Activated CD8-positive, alpha-beta memory T cell treated with anti-CD3 and anti-CD28 coated beads for 36 hours (primary cell): ENCODE data around the gene MAP3K13. TPM values are rescaled to one million over a fixed set of nuclear protein-coding genes. Genes with fewer than 3 reads are reported as not detected.
"Not testable (repeated sequence)": the region's sequence is repeated elsewhere in the genome, so short reads cannot be mapped to it uniquely, and the experiment has no call there.

Experiments used
- CTCF ChIA-PET: fragments of 350-600 bp; sonication (Branson Sonifier 250); formaldehyde crosslinking; loops from one replicate; lab custom pipeline; 2021; ENCODE audit warnings: antibody characterized with exemption; lab: Charles Lee
- POLR2A ChIA-PET: fragments of 350-600 bp; sonication (Branson Sonifier 250); formaldehyde crosslinking; loops from one replicate; lab custom pipeline; 2021; ENCODE audit warnings: antibody characterized with exemption; lab: Charles Lee
- total RNA-seq, 2 experiments: library from RNA; stranded (reverse); gene quantifications; one replicate each; pipeline ENCODE4 v1.2.3, GENCODE V29; 2021

The MAP3K13 gene
- total RNA-seq, 2 experiments from 2014 or later: 13.1 to 15.7 TPM

DNA sequence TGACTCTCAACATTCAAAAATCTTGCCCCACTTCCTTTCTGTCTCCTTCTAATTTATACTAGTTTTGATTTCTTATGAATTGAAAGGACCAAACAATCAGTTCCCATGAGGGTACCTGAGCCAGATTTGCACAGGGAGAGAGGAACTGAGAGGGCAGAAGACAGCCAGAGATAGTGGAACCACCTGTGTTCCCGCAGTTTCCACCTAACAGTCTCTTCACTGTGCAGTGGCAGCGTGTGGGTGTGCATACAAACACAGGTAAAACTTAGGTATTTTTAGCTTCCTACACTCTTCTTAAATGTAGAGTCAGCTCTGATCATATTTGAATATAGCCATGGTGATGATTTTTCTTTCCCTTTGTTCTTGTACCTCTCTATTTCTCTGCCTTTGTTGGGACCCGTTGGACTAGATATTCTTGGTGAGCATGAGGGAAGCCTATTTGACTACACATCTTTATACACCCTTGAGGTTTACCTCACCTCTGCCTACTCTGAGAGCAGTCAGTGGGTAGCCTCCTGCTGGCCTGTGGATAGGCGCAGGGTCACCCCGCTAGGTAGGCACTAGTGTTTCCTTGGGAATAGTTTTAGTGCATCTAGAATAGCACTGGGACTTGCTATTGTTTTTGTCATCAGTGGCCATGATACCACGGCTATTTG is 58.8 kb downstream of the MAP3K13 start:
- CTCF ChIA-PET: no interaction called here
- POLR2A ChIA-PET: no interaction called here

DNA sequence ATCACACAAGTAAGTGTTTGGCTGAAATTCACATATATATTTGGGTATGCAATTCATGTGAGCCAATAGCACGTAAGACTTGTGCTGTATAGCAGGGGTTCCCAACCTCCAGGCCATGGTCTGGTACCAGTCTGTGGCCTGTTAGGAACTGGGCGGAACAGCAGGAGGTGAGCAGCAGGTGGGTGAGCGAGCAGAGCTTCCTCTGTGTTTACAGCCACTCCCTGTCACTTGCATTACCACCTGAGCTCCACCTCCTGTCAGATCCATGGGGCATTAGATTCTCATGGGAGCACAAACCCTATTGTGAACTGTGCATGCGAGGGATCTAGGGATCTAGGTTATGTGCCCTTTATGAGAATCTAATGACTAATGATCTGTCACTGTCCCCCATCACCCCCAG is 59.7 kb downstream of the MAP3K13 start:
- ChIA-PET POLR2A (no interaction called here), CTCF (no interaction called here)

DNA sequence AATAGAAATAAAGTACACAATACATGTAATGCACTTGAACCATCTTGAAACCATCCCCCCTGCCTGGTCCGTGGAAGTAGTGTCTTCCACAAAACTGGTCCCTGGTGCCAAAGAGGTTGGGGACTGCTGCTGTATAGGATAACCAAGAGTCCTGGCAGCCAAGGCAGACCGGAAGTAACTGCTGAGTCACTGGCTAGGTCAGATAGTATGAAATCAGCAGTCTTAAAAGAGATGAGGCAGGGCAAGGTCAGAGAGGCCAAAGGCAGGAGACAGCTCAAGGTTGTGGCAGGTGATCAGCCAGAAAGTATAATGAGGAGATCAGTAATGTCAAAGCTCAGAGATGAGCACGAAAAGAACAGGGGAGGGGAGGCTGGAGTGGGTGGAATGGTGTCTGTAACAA is 60.2 kb downstream of the MAP3K13 start:
- ChIA-PET POLR2A (no interaction called here), CTCF (no interaction called here)

DNA sequence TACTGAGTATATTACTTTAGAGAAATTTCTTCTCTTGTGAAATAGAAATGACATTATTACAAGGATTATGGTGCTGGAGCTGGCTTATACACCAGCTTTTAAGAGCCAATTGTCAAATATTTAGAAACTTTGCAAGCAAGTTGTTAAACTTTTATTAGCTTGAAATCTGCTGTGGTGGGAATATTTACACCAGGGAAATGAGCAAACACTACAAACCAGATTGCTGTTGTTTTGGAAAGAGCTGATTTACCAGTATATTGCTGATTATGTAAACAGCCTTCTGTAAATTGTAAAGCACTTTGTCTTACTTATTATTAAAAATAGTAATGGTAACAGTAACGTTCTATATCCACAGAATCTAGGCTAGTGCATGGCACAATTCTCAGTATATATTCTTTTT is 61.5 kb downstream of the MAP3K13 start:
- ChIA-PET CTCF (no interaction called here), POLR2A (no interaction called here)

DNA sequence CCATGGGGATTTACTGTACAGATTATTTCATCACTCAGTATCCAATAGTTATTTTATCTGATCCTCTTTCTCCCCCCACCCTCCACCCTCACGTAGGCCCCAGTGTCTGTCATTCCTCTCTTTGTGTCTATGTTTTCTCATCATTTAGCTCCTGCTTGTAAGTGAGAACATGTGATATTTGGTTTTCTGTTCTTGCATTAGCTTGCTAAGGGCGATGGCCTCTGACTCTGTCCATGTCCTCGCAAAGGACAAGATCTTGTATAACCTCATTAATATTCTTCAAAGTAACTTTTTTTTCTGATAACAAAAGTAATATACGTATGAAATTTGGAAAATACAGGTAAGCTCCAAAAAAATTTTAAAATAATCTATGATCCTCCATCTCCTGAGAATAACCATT is 67.4 kb downstream of the MAP3K13 start:
- ChIA-PET POLR2A (no interaction called here), CTCF (no interaction called here)

DNA sequence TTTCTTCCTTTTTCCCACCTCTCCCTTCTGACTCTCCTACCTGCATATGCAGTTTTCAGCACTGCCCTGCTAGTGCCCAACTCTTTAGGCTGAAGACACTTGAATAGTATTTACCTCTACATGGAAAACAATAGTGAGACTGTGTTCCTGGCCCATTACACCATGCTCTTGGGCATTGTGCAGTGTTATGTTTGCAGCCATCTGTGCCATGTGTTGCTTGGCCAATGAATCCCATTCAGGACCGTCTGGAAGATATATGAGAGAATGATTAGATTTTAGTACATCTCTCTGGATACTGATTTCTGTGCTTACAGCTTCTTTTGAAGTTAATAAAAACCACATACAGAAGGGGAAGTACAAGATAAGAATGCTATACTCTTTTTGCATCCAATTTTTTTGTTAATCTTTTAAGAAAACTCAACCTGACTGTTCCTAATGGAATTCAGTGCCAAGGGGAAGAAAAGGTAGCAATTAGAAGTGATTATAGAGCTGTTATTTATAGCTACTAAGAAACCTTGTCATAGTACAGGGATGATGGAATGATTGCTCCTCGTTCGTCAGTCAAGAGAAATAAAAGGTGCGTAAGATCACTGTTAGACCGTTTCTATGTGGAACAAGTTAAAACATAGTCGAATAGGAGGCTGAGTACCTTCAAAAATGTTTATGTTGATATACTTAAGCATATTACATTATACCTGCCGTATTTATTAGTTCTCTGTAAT is 77.0 kb downstream of the MAP3K13 start:
- ChIA-PET CTCF (no interaction called here), POLR2A (no interaction called here)

DNA sequence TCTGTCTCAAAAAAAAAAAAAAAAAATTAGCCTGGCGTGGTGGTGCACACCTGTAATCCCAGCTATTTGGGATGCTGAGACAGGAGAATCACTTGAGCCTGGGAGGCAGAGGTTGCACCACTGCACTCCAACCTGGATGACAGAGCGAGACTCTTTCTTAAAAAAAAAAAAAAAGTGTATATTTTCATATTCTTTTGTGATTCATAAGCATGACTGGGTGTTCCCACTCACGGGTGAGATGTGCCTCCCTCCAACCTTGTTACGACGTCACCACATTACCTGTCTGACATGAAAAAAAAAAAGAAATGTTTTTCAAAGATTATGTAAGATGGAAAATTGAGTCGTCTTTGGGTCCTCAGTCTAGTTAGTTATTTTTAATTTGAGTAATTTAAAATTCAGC is 79.1 kb downstream of the MAP3K13 start:
- ChIA-PET CTCF (no interaction called here), POLR2A (no interaction called here)

DNA sequence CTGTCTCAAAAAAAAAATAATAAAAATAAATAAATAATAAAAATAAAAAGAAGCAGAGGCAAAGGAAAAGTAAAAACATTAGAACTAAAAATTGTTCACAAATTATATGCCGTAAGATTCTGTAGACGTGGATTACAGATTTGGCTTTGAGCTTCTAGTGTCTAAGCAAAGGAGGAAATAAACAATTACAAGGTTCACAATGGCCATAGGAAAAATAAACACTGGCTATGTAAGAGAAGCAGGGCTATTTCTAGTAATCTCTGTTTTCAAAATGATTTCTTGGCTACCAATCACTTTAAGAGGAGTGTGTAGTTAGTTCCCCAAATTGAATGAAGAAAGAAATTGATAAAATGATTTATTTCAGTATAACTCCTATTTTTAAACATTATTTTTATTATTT is 81.4 kb downstream of the MAP3K13 start:
- CTCF ChIA-PET: no interaction called here
- POLR2A ChIA-PET: no interaction called here

DNA sequence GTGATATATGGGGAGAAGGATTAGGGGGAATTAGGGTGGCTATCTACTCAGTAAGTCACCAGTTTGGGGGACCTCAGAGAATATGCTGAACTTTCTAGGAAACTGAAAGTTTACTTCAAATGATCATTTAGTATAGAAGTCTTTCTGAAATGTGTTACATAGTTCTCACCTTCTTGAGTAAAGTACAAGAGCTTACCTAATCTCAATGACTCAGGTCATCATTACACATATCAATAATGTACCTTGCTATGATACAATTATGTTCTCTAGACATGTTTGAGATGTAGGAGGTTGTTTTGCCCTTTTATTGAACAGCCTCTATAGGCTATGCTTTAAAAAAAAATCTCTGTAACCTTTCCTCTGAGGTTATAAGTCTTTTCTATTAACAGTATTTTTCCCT is 85.2 kb downstream of the MAP3K13 start:
- ChIA-PET POLR2A (no interaction called here), CTCF (no interaction called here)

DNA sequence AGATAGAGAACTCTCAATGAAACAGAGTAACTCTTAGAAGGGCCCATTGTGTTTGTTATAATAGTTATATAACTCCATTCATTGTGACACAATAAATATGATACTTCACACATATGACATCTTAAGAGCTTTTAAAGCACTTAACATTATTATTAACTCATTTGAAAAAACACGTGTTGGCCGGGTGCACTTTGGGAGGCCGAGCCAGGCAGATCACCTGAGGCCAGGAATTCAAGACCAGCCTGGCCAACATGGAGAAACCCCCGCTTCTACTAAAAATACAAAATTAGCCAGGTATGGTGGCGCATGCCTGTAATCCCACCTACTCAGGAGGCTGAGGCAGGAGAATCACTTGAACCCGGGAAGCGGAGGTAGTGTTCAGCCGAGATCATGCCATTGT is 88.5 kb downstream of the MAP3K13 start:
- CTCF ChIA-PET, POLR2A ChIA-PET: not testable (repeated sequence)

DNA sequence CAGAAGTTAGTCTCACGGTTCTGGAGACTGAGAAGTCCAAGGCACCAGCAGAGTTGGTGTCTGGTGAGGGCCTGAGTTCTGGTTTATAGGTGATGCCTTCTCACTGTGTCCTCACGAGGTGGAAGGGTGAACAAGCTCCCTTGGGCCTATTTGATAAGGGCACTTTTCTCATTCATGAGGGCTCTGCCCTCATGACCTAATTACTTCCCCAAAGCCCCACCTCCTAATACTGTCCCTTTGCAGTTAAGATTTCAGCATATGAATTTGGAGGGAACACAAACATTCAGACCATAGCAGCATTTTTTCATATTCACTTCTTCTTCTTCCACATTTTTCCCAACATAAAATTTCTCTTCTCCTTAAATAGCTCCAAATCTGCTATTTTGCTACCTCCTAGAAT is 94.4 kb downstream of the MAP3K13 start:
- ChIA-PET CTCF (no interaction called here), POLR2A (no interaction called here)

DNA sequence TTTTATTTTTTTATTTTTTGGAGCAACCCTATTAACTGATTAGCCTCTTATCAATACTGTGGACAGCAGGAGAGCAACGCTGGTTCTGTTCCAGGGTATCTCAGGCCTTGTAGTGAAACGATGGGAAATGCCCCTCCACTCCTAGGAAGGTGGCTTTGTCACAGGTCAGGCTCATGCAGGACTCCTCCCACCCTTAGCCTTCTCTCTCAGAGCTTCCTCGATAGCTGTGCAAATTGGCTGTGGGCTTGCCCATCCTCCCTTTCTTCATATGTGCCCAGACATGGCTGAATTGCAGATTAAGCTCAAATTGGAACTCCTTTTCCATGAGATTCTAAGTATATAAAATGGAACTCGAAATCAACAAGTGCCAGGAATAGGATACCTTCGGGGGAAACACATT is 97.4 kb downstream of the MAP3K13 start:
- ChIA-PET CTCF (interaction anchor here (0.6 kb wide), 1 partner anchor 118 kb away, joined by 3 read pairs; no protein-coding TSS in a partner anchor), POLR2A (no interaction called here)

DNA sequence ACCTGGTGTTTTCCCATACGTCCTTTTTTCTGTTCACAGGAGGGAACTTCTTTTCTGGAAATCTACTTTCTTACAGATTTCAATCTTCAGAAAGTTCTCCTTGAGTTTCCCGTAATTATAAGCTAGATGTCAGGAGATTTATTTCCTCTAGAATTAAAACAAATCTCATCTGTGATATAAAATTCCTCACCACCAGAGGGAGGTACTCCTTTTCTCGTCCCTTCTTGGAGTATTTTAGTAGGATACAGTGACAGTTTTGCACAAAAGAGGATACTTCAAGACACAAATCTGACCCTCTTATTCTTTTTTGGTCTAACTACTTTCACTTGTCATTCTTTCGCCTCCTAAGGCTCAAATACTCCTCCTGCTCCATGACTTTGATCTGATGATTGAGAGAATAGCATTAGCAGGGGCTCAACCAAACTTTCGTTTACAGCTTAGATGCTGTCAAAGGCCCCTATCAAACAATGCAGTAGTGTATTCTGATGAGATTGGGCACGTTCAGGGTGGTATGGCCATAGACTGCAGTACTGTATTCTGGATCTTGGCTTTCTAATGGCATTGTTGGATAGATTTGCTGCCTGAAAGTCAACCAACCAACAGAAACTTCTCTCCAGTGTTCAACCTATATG is 97.9 kb downstream of the MAP3K13 start:
- CTCF ChIA-PET: interaction anchor here (0.6 kb wide), 1 partner anchor 117 kb away, joined by 3 read pairs; no protein-coding TSS in a partner anchor
- POLR2A ChIA-PET: no interaction called here

DNA sequence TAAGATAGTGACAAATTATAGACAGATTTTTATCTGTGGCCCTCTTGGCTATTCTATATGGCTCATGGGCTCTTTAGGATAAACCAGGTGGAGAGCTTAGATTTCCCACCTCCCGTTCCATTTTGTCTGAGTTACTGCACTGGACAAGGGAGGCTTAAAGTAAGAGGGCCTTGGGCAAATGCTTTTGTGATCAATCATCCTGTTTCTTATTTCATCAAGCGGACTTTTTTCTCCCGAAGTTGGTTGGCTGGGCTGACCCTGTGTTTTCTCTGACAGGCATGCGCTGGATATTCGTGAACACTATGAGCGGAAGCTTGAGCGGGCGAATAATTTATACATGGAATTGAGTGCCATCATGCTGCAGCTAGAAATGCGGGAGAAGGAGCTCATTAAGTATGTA is 102.5 kb downstream of the MAP3K13 start:
- ChIA-PET POLR2A (no interaction called here), CTCF (interaction anchor here (0.6 to 0.8 kb wide), 2 partner anchors 38 to 93 kb away, joined by 3 to 4 read pairs; no protein-coding TSS in a partner anchor)

DNA sequence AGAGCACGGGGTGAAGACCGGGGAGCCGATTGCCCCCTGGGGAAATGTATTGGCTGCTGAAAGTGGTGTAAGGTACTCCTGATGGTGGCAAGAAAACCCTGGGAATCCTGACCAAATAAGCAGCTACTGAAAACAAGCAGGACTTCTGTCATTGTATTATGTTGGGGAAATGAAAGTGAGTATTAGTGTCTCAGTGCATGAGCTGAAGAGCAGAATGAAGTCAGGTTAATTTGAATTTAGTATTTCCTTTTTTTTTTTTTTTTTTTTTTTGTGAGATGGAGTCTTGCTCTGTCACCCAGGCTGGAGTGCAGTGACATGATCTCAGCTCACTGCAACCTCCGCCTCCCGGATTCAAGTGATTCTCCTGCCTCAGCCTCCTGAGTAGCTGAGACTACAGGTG is 103.2 kb downstream of the MAP3K13 start:
- POLR2A ChIA-PET, CTCF ChIA-PET: not testable (repeated sequence)

DNA sequence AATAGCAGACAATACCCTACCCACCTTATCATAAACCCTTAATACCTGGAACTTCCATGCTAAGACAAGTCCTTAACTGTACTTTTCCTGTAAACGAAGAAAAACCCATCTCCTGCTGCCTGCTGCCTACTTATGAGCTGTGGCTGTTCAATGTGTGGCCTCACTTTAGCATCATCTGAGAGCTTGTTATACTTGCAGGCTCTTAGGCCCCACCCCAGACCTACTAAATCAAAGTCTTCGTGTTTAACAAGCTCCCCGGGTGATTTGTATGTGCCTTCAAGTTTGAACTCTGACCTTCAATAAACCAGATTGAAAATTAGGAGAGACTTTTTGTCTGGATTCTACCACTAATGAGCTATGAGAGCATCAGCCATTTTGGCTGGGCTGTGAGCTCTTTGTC is 106.6 kb downstream of the MAP3K13 start:
- ChIA-PET POLR2A (no interaction called here), CTCF (no interaction called here)

DNA sequence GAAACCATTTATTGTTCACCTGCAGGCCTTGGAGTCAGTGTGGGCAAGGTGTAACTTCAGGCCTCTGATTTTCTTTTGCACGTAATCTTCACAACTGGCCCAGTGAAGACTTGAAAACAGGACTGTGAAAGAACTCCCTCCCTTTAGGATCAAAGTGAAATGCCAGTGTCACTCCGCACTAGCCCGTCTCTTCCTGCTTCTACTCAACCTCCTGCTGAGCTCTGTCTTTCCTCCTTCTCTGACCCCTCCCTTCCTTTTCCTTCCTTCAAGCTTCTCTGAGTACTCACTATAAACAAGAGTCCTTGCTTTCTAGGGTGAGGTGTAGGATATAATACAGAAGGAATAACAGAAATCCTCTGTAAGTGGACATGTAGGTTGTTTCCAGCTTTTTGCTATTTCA is 107.4 kb downstream of the MAP3K13 start:
- POLR2A ChIA-PET: no interaction called here
- CTCF ChIA-PET: no interaction called here

DNA sequence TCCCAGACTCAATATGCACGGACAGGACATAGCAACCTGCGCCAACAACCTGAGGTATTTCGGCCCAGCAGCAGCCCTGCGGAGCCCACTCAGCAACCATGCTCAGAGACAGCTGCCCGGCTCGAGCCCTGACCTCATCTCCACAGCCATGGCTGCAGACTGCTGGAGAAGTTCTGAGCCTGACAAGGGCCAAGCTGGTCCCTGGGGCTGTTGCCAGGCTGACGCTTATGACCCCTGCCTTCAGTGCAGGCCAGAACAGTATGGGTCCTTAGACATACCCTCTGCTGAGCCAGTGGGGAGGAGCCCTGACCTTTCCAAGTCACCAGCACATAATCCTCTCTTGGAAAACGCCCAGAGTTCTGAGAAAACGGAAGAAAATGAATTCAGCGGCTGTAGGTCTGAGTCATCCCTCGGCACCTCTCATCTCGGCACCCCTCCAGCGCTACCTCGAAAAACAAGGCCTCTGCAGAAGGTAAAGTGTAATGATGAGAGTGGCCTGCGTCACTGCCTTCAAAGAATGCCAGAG is 110.4 kb downstream of the MAP3K13 start:
- POLR2A ChIA-PET: no interaction called here
- CTCF ChIA-PET: no interaction called here

DNA sequence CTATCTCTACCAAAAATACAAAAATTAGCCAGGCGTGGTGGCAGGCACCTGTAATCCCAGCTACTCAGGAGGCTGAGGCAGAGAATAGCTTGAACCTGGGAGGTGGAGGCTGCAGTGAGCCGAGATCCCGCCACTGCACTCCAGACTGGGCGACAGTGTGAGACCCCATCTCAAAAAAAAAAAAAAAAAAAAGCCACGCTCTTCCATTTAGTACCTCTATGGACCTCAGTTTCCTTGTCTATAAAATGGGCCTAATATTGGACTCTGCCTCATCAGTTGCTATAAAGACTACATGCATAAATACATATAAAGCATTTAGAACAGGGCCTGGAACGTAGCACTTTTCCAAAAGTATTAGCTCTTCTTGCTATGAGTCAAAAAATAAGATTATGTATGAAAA is 112.0 kb downstream of the MAP3K13 start:
- CTCF ChIA-PET: interaction anchor here (0.7 kb wide), 1 partner anchor 342 kb away, joined by 6 read pairs; no protein-coding TSS in a partner anchor
- POLR2A ChIA-PET: not testable (repeated sequence)

DNA sequence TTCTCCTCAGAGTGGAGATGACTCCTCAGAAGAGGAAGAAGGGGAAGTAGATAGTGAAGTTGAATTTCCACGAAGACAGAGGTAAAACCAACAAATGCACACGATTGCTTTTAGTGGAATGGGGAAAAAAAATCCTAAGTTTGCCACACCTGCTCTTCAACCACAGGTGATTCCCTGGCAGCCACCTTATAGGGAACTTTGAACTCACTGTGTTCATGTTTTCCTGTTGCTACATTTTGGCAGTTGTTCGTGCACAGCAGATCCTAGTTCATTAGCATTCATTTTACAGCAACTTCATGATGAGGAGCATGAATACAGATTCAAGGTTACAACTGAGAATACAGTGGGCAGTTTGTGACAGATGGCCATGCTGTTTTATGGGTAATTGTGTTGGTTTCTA is 114.4 kb downstream of the MAP3K13 start:
- POLR2A ChIA-PET: no interaction called here

More for the DNA sequence above, 114.4 kb downstream of the MAP3K13 start:
- CTCF ChIA-PET: no interaction called here
